HepG2 (cell line): ENCODE results near the gene HRH3. TPM values are rescaled to one million over a fixed set of nuclear protein-coding genes. Genes with fewer than 3 reads are reported as not detected.

Source experiments
- ATAC-seq: fragments of 200-7000 bp; cut with Tn5 transposase; 3 replicates; pipeline ENCODE4 v1.9.1; 2020; ENCODE audit warnings: mild to moderate bottlenecking, moderate library complexity
- BruUV-seq: library from RNA; stranded (reverse); fragments of 400-500 nt; replicated peaks from 2 replicates; lab custom pipeline; 2021; lab: Mats Ljungman, UMichigan
- CTCF ChIA-PET: fragments of 300-600 bp; formaldehyde crosslinking; extraction: SDS; loops from one replicate; lab custom pipeline; 2021; ENCODE audit warnings: low total read pairs, inconsistent platforms, low intra/inter-chr PET ratio; lab: Yijun Ruan, JAX
- POLR2A ChIA-PET: fragments of 350-600 bp; sonication (Branson Sonifier 250); formaldehyde crosslinking; loops from one replicate; lab custom pipeline; 2020; ENCODE audit warnings: antibody characterized with exemption, inconsistent platforms; lab: Yijun Ruan, JAX
- DNase-seq: peaks from one replicate; pipeline ENCODE4 v3.0.0-alpha.2; 2015; ENCODE audit warnings: low spot score
- FAIRE-seq: peaks from 3 replicates; lab custom pipeline; 2011; peaks lifted over from hg19 to GRCh38; lab: Jason Lieb, UNC
- H2AFZ ChIP-seq: one replicate; pipeline ENCODE4 v1.6.1; 2011; ENCODE audit warnings: low read length, inconsistent platforms
- H3K27ac ChIP-seq: fragments of 300-600 bp; 3 replicates; pipeline ENCODE4 v1.8.0; 2011; ENCODE audit warnings: mixed run types, mild to moderate bottlenecking, mixed read lengths, low read length, inconsistent platforms; ENCODE audit not compliant: insufficient read depth; ENCODE audit errors: extremely low read length
- H3K27me3 ChIP-seq, 2 experiments: fragments of 200-600 bp in 1 of 2; 2 replicates in 1 of 2; 3 replicates in 1 of 2; pipeline versions ENCODE4 v1.6.0 to v1.8.0; 2011; ENCODE audit warnings: low read length in 2 of 2, mild to moderate bottlenecking in 2 of 2, moderate library complexity in 2 of 2, inconsistent platforms in 1 of 2; ENCODE audit not compliant: insufficient read depth in 2 of 2, control insufficient read depth in 1 of 2
- H3K36me3 ChIP-seq, 2 experiments: fragments of 200-600 bp in 1 of 2; replicated peaks in 1 of 2; 2 replicates in 1 of 2; 3 replicates in 1 of 2; pipeline versions ENCODE4 v1.5.1 to v1.8.0; 2011; ENCODE audit warnings: low read length in 2 of 2, inconsistent platforms in 1 of 2; ENCODE audit not compliant: insufficient read depth in 2 of 2, control insufficient read depth in 1 of 2
- H3K4me1 ChIP-seq: 2 replicates; pipeline ENCODE4 v1.5.1; 2012; ENCODE audit warnings: low read length, inconsistent platforms; ENCODE audit not compliant: insufficient read depth
- H3K4me2 ChIP-seq: 2 replicates; pipeline ENCODE4 v1.6.0; 2011; ENCODE audit warnings: low read depth, low read length, inconsistent platforms
- H3K4me3 ChIP-seq, 3 experiments: fragments of 200-600 bp in 1 of 3; sonication (generic), shearing (Covaris generic) in 1 of 3; replicated peaks in 1 of 3; 2 replicates each; pipeline ENCODE4 v1.5.1; 2011 to 2016; ENCODE audit warnings: low read length in 3 of 3, inconsistent platforms in 2 of 3, low read depth in 2 of 3, mild to moderate bottlenecking in 2 of 3, control low read depth in 1 of 3, mixed read lengths in 1 of 3; ENCODE audit not compliant: insufficient read depth in 1 of 3
- H3K79me2 ChIP-seq: one replicate; pipeline ENCODE4 v1.6.1; 2011; ENCODE audit warnings: low read length, inconsistent platforms; ENCODE audit not compliant: insufficient read depth
- H3K9ac ChIP-seq: 2 replicates; pipeline ENCODE4 v1.6.0; 2011; ENCODE audit warnings: mild to moderate bottlenecking, low read depth, low read length, inconsistent platforms; ENCODE audit not compliant: insufficient read depth
- H3K9me3 ChIP-seq: 2 replicates; pipeline ENCODE4 v1.5.1; 2012; ENCODE audit warnings: mild to moderate bottlenecking, low read length
- H4K20me1 ChIP-seq: 2 replicates; pipeline ENCODE4 v1.6.0; 2011; ENCODE audit warnings: inconsistent platforms, mild to moderate bottlenecking, low read length, moderate library complexity; ENCODE audit not compliant: insufficient read depth
- ARNT ChIP-seq: fragments of 450-650 bp; IDR thresholded peaks from 2 replicates; pipeline ENCODE4 v1.6.1; 2017
- ELF3 ChIP-seq: IDR thresholded peaks from 2 replicates; pipeline ENCODE4 v1.6.1; 2016; ENCODE audit warnings: missing genetic modification reagents, missing compliant biosample characterization
- HIVEP1 ChIP-seq: sonication (generic); formaldehyde crosslinking; IDR thresholded peaks from 2 replicates; pipeline ENCODE4 v1.4.0; 2020; ENCODE audit warnings: mild to moderate bottlenecking, missing genetic modification reagents
- MTF1 ChIP-seq: sonication (generic); formaldehyde crosslinking; IDR thresholded peaks from 2 replicates; pipeline ENCODE4 v1.5.0; 2020; ENCODE audit warnings: missing genetic modification reagents
- ONECUT2 ChIP-seq: sonication (generic); formaldehyde crosslinking; IDR thresholded peaks from 2 replicates; pipeline ENCODE4 v1.4.0; 2020; ENCODE audit warnings: missing genetic modification reagents
- ZNF44 ChIP-seq: sonication (generic); formaldehyde crosslinking; IDR thresholded peaks from 2 replicates; pipeline ENCODE4 v1.5.1; 2020; ENCODE audit warnings: mild to moderate bottlenecking, missing genetic modification reagents
- ZNF615 ChIP-seq: sonication (generic); formaldehyde crosslinking; IDR thresholded peaks from 2 replicates; pipeline ENCODE4 v1.5.0; 2020; ENCODE audit warnings: mild to moderate bottlenecking, missing genetic modification reagents, borderline replicate concordance
- ZNF772 ChIP-seq: sonication (generic); formaldehyde crosslinking; IDR thresholded peaks from 2 replicates; pipeline ENCODE4 v1.5.0; 2020; ENCODE audit warnings: mild to moderate bottlenecking, missing genetic modification reagents
- WGBS: methylation state at CpG from one replicate; pipeline ENCODE4 v1.1.6; 2017; ENCODE audit warnings: low lambda C conversion rate; 5-methylcytosine and 5-hydroxymethylcytosine counted together
- in situ Hi-C: cut with HindIII; loops from 2 replicates; pipeline ENCODE4 v1.10.0; 2017; ENCODE audit warnings: low pct_unique_long_range_greater_than_20kb; ENCODE audit not compliant: extremely low pct_ligation_motif_present
- intact Hi-C: fragments of 100-400 bp; cut with micrococcal nuclease; formaldehyde crosslinking; loops from one replicate; pipeline ENCODE4 v1.10.0; 2022; ENCODE audit not compliant: unreplicated experiment
- polyA plus RNA-seq, 8 experiments: library from polyadenylated mRNA; depleted of rRNA in 3 of 8; stranded (reverse) in 7 of 8; unstranded in 1 of 8; fragments of >200 nt; fragmentation: Illumina TruSeq in 4 of 8; extraction: Trizol in 4 of 8; gene quantifications; 2 replicates each; pipeline versions ENCODE4 v1.2.1 to v1.2.3, GENCODE V29; 2011 to 2016; ENCODE audit warnings: low read depth in 4 of 8, missing spikeins in 1 of 8, mixed read lengths in 1 of 8; ENCODE audit not compliant: insufficient read depth in 1 of 8
- total RNA-seq, 5 experiments: library from RNA; depleted of rRNA; stranded (reverse); fragments of >200 nt; fragmentation: Illumina TruSeq; extraction: Trizol; gene quantifications; 2 replicates each; pipeline ENCODE4 v1.2.3, GENCODE V29; 2016; ENCODE audit warnings: low read depth in 1 of 5
- TF ChIP-seq, protein P1 (sequence below): sonication (generic); formaldehyde crosslinking; IDR thresholded peaks from 2 replicates; pipeline ENCODE4 v1.9.0; 2021; ENCODE audit warnings: missing genetic modification reagents, borderline replicate concordance
- TF ChIP-seq, protein P2 (sequence below): sonication (generic); formaldehyde crosslinking; IDR thresholded peaks from 2 replicates; pipeline ENCODE4 v1.8.0; 2022; ENCODE audit warnings: missing genetic modification reagents, mild to moderate bottlenecking, borderline replicate concordance
- TF ChIP-seq, protein P3 (sequence below): sonication (generic); formaldehyde crosslinking; IDR thresholded peaks from 2 replicates; pipeline ENCODE4; 2020; ENCODE audit warnings: missing genetic modification reagents, mild to moderate bottlenecking, borderline replicate concordance
- TF ChIP-seq, protein P4 (sequence below): IDR thresholded peaks from 2 replicates; pipeline ENCODE4 v1.6.1; 2012; ENCODE audit warnings: low read depth, low read length, improper control_type of control experiment
- TF ChIP-seq, protein P5 (sequence below): fragments of 450-650 bp; IDR thresholded peaks from 2 replicates; pipeline ENCODE4 v1.6.1; 2016
- TF ChIP-seq, protein P6 (sequence below): IDR thresholded peaks from 2 replicates; pipeline ENCODE4 v1.6.1; 2018; ENCODE audit warnings: missing genetic modification reagents, mild to moderate bottlenecking, missing compliant biosample characterization
- TF ChIP-seq, protein P7 (sequence below): sonication (generic); formaldehyde crosslinking; IDR thresholded peaks from 2 replicates; pipeline ENCODE4 v1.5.1; 2020; ENCODE audit warnings: missing genetic modification reagents, mild to moderate bottlenecking, borderline replicate concordance

HRH3 gene
- total and polyA plus RNA-seq, 2 of the 13 experiments (the other 11 are each of a cell fraction or from before 2014, with no cell fraction given) = 0.18 TPM; not detected in 1

DNA sequence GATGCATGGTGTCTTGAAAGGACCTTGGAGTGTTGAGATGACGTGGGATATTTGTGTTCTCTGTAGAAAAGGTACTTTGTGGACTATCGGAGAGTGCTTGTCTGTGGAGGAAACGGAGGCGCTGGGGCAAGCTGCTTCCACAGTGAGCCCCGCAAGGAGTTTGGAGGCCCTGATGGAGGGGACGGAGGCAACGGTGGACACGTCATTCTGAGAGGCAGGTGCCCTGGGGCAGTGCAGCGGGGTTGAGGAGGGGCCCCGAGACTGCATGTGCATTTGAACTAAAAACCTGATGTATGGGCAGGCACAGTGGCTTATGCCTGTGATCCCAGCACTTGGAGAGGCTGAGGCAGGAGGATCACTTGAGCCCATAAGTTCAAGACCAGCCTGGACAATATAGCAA lies 24.3 kb downstream of the HRH3 start:
- no peak overlapping the region for H3K4me2 ChIP-seq
- no peak for FAIRE-seq
- TF ChIP-seq, protein P1, sequence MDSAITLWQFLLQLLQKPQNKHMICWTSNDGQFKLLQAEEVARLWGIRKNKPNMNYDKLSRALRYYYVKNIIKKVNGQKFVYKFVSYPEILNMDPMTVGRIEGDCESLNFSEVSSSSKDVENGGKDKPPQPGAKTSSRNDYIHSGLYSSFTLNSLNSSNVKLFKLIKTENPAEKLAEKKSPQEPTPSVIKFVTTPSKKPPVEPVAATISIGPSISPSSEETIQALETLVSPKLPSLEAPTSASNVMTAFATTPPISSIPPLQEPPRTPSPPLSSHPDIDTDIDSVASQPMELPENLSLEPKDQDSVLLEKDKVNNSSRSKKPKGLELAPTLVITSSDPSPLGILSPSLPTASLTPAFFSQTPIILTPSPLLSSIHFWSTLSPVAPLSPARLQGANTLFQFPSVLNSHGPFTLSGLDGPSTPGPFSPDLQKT = no peak
- TF ChIP-seq ELF3 (CRISPR knock-in tag) (no peak), ZNF772 (CRISPR knock-in tag) (no peak), ARNT (no peak), ZNF615 (CRISPR knock-in tag) (no peak), ZNF44 (CRISPR knock-in tag) (no peak), MTF1 (CRISPR knock-in tag) (no peak), ONECUT2 (CRISPR knock-in tag) (no peak), HIVEP1 (CRISPR knock-in tag) (no peak)
- TF ChIP-seq, protein P2, sequence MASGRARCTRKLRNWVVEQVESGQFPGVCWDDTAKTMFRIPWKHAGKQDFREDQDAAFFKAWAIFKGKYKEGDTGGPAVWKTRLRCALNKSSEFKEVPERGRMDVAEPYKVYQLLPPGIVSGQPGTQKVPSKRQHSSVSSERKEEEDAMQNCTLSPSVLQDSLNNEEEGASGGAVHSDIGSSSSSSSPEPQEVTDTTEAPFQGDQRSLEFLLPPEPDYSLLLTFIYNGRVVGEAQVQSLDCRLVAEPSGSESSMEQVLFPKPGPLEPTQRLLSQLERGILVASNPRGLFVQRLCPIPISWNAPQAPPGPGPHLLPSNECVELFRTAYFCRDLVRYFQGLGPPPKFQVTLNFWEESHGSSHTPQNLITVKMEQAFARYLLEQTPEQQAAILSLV (CRISPR knock-in tag) = no peak
- TF ChIP-seq, protein P3, sequence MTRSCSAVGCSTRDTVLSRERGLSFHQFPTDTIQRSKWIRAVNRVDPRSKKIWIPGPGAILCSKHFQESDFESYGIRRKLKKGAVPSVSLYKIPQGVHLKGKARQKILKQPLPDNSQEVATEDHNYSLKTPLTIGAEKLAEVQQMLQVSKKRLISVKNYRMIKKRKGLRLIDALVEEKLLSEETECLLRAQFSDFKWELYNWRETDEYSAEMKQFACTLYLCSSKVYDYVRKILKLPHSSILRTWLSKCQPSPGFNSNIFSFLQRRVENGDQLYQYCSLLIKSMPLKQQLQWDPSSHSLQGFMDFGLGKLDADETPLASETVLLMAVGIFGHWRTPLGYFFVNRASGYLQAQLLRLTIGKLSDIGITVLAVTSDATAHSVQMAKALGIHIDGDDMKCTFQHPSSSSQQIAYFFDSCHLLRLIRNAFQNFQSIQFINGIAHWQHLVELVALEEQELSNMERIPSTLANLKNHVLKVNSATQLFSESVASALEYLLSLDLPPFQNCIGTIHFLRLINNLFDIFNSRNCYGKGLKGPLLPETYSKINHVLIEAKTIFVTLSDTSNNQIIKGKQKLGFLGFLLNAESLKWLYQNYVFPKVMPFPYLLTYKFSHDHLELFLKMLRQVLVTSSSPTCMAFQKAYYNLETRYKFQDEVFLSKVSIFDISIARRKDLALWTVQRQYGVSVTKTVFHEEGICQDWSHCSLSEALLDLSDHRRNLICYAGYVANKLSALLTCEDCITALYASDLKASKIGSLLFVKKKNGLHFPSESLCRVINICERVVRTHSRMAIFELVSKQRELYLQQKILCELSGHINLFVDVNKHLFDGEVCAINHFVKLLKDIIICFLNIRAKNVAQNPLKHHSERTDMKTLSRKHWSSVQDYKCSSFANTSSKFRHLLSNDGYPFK = no peak
- TF ChIP-seq, protein P4, sequence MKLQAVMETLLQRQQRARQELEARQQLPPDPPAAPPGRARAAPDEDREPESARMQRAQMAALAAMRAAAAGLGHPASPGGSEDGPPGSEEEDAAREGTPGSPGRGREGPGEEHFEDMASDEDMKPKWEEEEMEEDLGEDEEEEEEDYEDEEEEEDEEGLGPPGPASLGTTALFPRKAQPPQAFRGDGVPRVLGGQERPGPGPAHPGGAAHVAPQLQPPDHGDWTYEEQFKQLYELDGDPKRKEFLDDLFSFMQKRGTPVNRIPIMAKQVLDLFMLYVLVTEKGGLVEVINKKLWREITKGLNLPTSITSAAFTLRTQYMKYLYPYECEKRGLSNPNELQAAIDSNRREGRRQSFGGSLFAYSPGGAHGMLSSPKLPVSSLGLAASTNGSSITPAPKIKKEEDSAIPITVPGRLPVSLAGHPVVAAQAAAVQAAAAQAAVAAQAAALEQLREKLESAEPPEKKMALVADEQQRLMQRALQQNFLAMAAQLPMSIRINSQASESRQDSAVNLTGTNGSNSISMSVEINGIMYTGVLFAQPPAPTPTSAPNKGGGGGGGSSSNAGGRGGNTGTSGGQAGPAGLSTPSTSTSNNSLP = no peak
- TF ChIP-seq, protein P5, sequence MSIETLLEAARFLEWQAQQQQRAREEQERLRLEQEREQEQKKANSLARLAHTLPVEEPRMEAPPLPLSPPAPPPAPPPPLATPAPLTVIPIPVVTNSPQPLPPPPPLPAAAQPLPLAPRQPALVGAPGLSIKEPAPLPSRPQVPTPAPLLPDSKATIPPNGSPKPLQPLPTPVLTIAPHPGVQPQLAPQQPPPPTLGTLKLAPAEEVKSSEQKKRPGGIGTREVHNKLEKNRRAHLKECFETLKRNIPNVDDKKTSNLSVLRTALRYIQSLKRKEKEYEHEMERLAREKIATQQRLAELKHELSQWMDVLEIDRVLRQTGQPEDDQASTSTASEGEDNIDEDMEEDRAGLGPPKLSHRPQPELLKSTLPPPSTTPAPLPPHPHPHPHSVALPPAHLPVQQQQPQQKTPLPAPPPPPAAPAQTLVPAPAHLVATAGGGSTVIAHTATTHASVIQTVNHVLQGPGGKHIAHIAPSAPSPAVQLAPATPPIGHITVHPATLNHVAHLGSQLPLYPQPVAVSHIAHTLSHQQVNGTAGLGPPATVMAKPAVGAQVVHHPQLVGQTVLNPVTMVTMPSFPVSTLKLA = no peak
- TF ChIP-seq, protein P6, sequence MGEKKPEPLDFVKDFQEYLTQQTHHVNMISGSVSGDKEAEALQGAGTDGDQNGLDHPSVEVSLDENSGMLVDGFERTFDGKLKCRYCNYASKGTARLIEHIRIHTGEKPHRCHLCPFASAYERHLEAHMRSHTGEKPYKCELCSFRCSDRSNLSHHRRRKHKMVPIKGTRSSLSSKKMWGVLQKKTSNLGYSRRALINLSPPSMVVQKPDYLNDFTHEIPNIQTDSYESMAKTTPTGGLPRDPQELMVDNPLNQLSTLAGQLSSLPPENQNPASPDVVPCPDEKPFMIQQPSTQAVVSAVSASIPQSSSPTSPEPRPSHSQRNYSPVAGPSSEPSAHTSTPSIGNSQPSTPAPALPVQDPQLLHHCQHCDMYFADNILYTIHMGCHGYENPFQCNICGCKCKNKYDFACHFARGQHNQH (CRISPR knock-in tag) = no peak
- TF ChIP-seq, protein P7, sequence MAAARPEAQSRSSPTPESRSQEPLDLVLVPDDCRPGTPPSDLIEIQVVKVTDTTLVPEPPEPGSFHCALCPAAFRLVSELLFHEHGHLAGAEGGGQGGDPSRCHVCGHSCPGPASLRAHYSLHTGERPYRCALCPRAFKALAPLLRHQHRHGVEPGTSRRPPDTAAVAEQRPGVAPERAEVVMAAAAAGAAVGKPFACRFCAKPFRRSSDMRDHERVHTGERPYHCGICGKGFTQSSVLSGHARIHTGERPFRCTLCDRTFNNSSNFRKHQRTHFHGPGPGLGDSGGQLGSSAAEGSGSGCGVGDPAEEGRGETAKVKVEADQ (CRISPR knock-in tag) = no peak

More for the DNA sequence above, 24.3 kb downstream of the HRH3 start:
- ATAC-seq (no peak), DNase-seq (no peak)
- Histone ChIP-seq H3K79me2 (peaks cover 6% of the 10 kb centered on the region), H4K20me1 (no peaks in the 10 kb centered on the region), H3K9me3 (no peaks in the 10 kb centered on the region), H3K36me3 (peaks cover 34 to 56% of the 10 kb centered on the region in 2 experiments), H3K27ac (no peak overlapping the region), H3K4me1 (no peaks in the 10 kb centered on the region), H3K4me3 (no peak overlapping the region), H3K9ac (no peak overlapping the region), H3K27me3 (no peaks in the 10 kb centered on the region), H2AFZ (no peak overlapping the region)
- intact Hi-C loops (no loop called here), in situ Hi-C loops (no loop called here)
- 95% methylated on average over 10 of the region's 10 CpGs for WGBS
- CTCF ChIA-PET = no interaction called here
- POLR2A ChIA-PET = no interaction called here
- BruUV-seq = no TSS peak
